HCT116 (cell line): ENCODE results near the gene STRN3. TPM values are rescaled to one million over a fixed set of nuclear protein-coding genes. Genes with fewer than 3 reads are reported as not detected.

Experiments
- ATAC-seq: fragments of 200-7000 bp; cut with Tn5 transposase; 2 replicates; pipeline ENCODE4 v1.9.1; 2020; ENCODE audit warnings: mild to moderate bottlenecking, moderate library complexity
- BruUV-seq: library from RNA; stranded (reverse); fragments of 400-500 nt; replicated peaks from 2 replicates; lab custom pipeline; 2021; lab: Mats Ljungman, UMichigan
- CTCF ChIA-PET: fragments of 300-600 bp; sonication (Branson Sonifier 250); formaldehyde crosslinking; loops from one replicate; lab custom pipeline; 2021; ENCODE audit warnings: antibody characterized with exemption; lab: Charles Lee
- POLR2A ChIA-PET: fragments of 300-600, 350-600 bp; sonication (Branson Sonifier 250); formaldehyde crosslinking; loops from one replicate; lab custom pipeline; 2021; ENCODE audit warnings: antibody characterized with exemption; lab: Charles Lee
- RAD21 ChIA-PET, 2 experiments: fragments of 300-600 bp; sonication (Branson Sonifier 250); formaldehyde crosslinking; loops; one replicate each; lab custom pipeline; 2023; ENCODE audit warnings: low total read pairs in 2 of 2; ENCODE audit not compliant: uncharacterized antibody in 2 of 2, unreplicated experiment in 2 of 2, low non-redundant PET in 1 of 2; lab: Charles Lee
- DNase-seq: peaks from one replicate; pipeline ENCODE4 v3.0.0-alpha.2; 2010; ENCODE audit warnings: low read depth, low spot score
- H2AFZ ChIP-seq: fragments of 200-600 bp; shearing (Covaris generic), sonication (generic); 2 replicates; pipeline ENCODE4 v1.6.1; 2017; ENCODE audit warnings: low read depth, mixed run types, mixed read lengths, antibody characterized with exemption, low read length; ENCODE audit not compliant: poor library complexity, severe bottlenecking
- H3K27ac ChIP-seq: 2 replicates; pipeline ENCODE4 v1.5.1; 2012; ENCODE audit warnings: low read depth, low read length
- H3K27me3 ChIP-seq: fragments of 200-600 bp; sonication (generic); 2 replicates; pipeline ENCODE4 v1.6.1; 2016; ENCODE audit warnings: mixed run types, low read length, mixed read lengths; ENCODE audit not compliant: insufficient read depth
- H3K36me3 ChIP-seq, 2 experiments: fragments of 200-500 bp in 1 of 2; fragments of 200-600 bp in 1 of 2; sonication (Bioruptor generic) in 1 of 2; sonication (generic) in 1 of 2; 2 replicates each; pipeline versions ENCODE4 v1.5.1 to v1.6.1; 2014 to 2016; ENCODE audit warnings: low read length in 2 of 2, inconsistent platforms in 1 of 2, mixed read lengths in 1 of 2, mixed run types in 1 of 2; ENCODE audit not compliant: insufficient read depth in 2 of 2, control insufficient read depth in 1 of 2
- H3K4me1 ChIP-seq, 2 experiments: fragments of 200-600 bp in 1 of 2; sonication (generic) in 1 of 2; 2 replicates each; pipeline versions ENCODE4 v1.5.1 to v1.6.1; 2012 to 2017; ENCODE audit warnings: low read length in 2 of 2, inconsistent platforms in 1 of 2, mild to moderate bottlenecking in 1 of 2, mixed read lengths in 1 of 2, mixed run types in 1 of 2, moderate library complexity in 1 of 2; ENCODE audit not compliant: insufficient read depth in 2 of 2, control insufficient read depth in 1 of 2
- H3K4me2 ChIP-seq: fragments of 200-600 bp; sonication (generic); 2 replicates; pipeline ENCODE4 v1.6.1; 2017; ENCODE audit warnings: mixed run types, low read length, mixed read lengths
- H3K4me3 ChIP-seq, 2 experiments: fragments of 200-600 bp in 1 of 2; sonication (generic) in 1 of 2; replicated peaks in 1 of 2; 2 replicates each; pipeline ENCODE4 v1.5.1; 2011 to 2016; ENCODE audit warnings: low read length in 2 of 2, control low read depth in 1 of 2, low read depth in 1 of 2, mild to moderate bottlenecking in 1 of 2, mixed read lengths in 1 of 2, mixed run types in 1 of 2
- H3K79me2 ChIP-seq: fragments of 200-600 bp; sonication (generic); 2 replicates; pipeline ENCODE4 v1.6.1; 2017; ENCODE audit warnings: mild to moderate bottlenecking, mixed run types, low read length, moderate library complexity, mixed read lengths; ENCODE audit not compliant: insufficient read depth
- H3K9ac ChIP-seq: fragments of 200-600 bp; sonication (generic); 2 replicates; pipeline ENCODE4 v1.6.1; 2016; ENCODE audit warnings: low read length, mixed read lengths
- H3K9me2 ChIP-seq: fragments of 200-600 bp; sonication (generic), shearing (Covaris generic); 2 replicates; pipeline ENCODE4 v1.6.1; 2017; ENCODE audit warnings: mixed run types, mild to moderate bottlenecking, moderate library complexity; ENCODE audit not compliant: insufficient read depth
- H3K9me3 ChIP-seq, 2 experiments: fragments of 200-500 bp in 1 of 2; fragments of 200-600 bp in 1 of 2; sonication (Bioruptor generic) in 1 of 2; sonication (generic) in 1 of 2; 2 replicates each; pipeline ENCODE4 v1.6.1; 2014 to 2017; ENCODE audit warnings: low read length in 2 of 2, mixed read lengths in 2 of 2, inconsistent platforms in 1 of 2, low read depth in 1 of 2, mild to moderate bottlenecking in 1 of 2, mixed run types in 1 of 2, moderate library complexity in 1 of 2; ENCODE audit not compliant: control insufficient read depth in 1 of 2, insufficient read depth in 1 of 2
- H4K20me1 ChIP-seq: fragments of 200-600 bp; sonication (generic), shearing (Covaris generic); 2 replicates; pipeline ENCODE4 v1.6.1; 2017; ENCODE audit warnings: mixed run types, mild to moderate bottlenecking, moderate library complexity; ENCODE audit not compliant: insufficient read depth
- CEBPB ChIP-seq: IDR thresholded peaks from 2 replicates; pipeline ENCODE4 v1.6.1; 2012; ENCODE audit warnings: low read depth
- EGR1 ChIP-seq: IDR thresholded peaks from 2 replicates; pipeline ENCODE4 v1.6.1; 2012; ENCODE audit warnings: low read depth
- ELF1 ChIP-seq: IDR thresholded peaks from 2 replicates; pipeline ENCODE4 v1.6.1; 2012; ENCODE audit warnings: low read depth, borderline replicate concordance
- EZH2 ChIP-seq: fragments of 200-600 bp; sonication (generic); IDR thresholded peaks from 2 replicates; pipeline ENCODE4 v1.6.1; 2017; ENCODE audit warnings: antibody characterized with exemption, mixed run types
- EZH2phosphoT487 ChIP-seq: fragments of 200-600 bp; IDR thresholded peaks from 2 replicates; pipeline ENCODE4 v1.6.1; 2018; ENCODE audit warnings: antibody characterized with exemption, borderline replicate concordance
- FOSL1 ChIP-seq: IDR thresholded peaks from 2 replicates; pipeline ENCODE4 v1.6.1; 2012; ENCODE audit warnings: low read depth
- JUND ChIP-seq: IDR thresholded peaks from 2 replicates; pipeline ENCODE4 v1.6.1; 2012
- POLR2A ChIP-seq: IDR thresholded peaks from 2 replicates; pipeline ENCODE4 v1.7.0; 2011; ENCODE audit warnings: borderline replicate concordance; ENCODE audit not compliant: insufficient read depth, insufficient read length; ENCODE audit errors: extremely low read depth
- SIN3A ChIP-seq: IDR thresholded peaks from 2 replicates; pipeline ENCODE4 v1.6.1; 2012; ENCODE audit warnings: low read depth
- SP1 ChIP-seq: IDR thresholded peaks from 2 replicates; pipeline ENCODE4 v1.6.1; 2012; ENCODE audit warnings: low read depth
- SRF ChIP-seq: IDR thresholded peaks from 2 replicates; pipeline ENCODE4 v1.6.1; 2012; ENCODE audit warnings: low read depth
- YY1 ChIP-seq: IDR thresholded peaks from 2 replicates; pipeline ENCODE4 v1.6.1; 2011; ENCODE audit warnings: low read length, low read depth, moderate library complexity, mild to moderate bottlenecking; ENCODE audit not compliant: insufficient replicate concordance; ENCODE audit errors: extremely low read depth
- ZFX ChIP-seq: fragments of 450-650 bp; IDR thresholded peaks from 2 replicates; pipeline ENCODE4 v1.6.1; 2017
- intact Hi-C: fragments of 100-400 bp; cut with micrococcal nuclease; formaldehyde crosslinking; loops from 2 replicates; pipeline ENCODE4 v1.10.0; 2022
- total RNA-seq: library from RNA; stranded (reverse); gene quantifications from one replicate; pipeline ENCODE4 v1.2.1, GENCODE V29; 2021; ENCODE audit not compliant: unreplicated experiment
- TF ChIP-seq, protein P1 (sequence below): IDR thresholded peaks from 2 replicates; pipeline ENCODE4 v1.6.1; 2011; ENCODE audit warnings: mild to moderate bottlenecking, low read length, moderate library complexity; ENCODE audit not compliant: insufficient replicate concordance; ENCODE audit errors: extremely low read depth
- TF ChIP-seq, protein P2 (sequence below): IDR thresholded peaks from 2 replicates; pipeline ENCODE4 v1.6.1; 2012; ENCODE audit warnings: low read depth

The STRN3 gene
- total RNA-seq, 1 experiment from 2014 or later = 43.4 TPM

DNA sequence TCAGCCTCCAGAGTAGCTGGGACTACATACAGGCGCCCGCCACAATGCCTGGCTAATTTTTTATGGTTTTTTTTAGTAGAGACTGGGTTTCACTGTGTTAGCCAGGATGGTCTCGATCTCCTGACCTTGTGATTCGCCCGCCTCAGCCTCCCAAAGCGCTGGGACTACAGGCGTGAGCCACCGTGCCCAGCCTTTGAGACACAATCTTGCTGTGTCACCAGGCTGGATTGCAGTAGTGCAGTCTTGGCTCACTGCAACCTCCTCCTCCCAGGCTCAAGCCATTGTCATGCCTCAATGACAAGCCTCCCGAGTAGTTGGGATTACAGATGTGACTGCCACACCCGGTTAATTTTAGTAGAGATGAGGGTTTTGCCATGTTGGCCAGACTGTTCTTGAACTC lies 21.3 kb upstream of the STRN3 start (continued):
- TF ChIP-seq, protein P1, sequence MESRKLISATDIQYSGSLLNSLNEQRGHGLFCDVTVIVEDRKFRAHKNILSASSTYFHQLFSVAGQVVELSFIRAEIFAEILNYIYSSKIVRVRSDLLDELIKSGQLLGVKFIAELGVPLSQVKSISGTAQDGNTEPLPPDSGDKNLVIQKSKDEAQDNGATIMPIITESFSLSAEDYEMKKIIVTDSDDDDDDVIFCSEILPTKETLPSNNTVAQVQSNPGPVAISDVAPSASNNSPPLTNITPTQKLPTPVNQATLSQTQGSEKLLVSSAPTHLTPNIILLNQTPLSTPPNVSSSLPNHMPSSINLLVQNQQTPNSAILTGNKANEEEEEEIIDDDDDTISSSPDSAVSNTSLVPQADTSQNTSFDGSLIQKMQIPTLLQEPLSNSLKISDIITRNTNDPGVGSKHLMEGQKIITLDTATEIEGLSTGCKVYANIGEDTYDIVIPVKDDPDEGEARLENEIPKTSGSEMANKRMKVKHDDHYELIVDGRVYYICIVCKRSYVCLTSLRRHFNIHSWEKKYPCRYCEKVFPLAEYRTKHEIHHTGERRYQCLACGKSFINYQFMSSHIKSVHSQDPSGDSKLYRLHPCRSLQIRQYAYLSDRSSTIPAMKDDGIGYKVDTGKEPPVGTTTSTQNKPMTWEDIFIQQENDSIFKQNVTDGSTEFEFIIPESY = no peak
- TF ChIP-seq EZH2 = no peak
- TF ChIP-seq SRF = no peak
- no peak for TF ChIP-seq EGR1
- TF ChIP-seq, all 23 proteins: peak for 0

DNA sequence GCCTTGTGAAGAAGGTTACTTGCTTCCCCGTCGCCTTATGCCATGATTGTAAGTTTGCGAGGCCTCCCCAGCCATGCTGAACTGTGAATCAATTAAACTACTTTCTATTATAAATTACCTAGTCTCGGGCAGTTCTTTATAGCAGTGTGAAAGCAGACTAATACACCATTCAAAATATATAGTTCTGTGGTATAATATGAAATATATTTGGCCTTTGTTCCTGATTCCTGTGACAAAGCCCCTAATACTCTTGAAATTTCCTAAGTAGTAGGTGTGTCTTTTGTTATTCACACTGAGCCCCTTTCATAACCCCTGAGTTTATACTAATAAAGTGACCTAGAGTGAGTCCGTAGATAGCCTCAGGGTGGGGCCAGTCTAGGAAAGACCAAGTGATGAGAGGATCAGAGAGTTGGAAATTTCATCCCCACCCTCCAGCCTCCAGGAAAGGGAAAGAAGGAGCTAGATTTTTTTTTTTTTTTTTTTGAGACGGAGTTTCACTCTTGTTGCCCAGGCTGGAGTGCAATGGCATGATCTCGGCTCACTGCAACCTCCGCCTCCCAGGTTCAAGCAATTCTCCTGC lies 19.4 kb upstream of the STRN3 start:
- intact Hi-C loops = no loop called here

More for the DNA sequence above, 19.4 kb upstream of the STRN3 start:
- RAD21 ChIA-PET = no interaction called here
- no TSS peak for BruUV-seq
- Histone ChIP-seq H3K79me2 (no peaks in the 10 kb centered on the region), H3K36me3 (no peaks in the 10 kb centered on the region)
- TF ChIP-seq SIN3A (no peak), ZFX (no peak), YY1 (no peak), EZH2phosphoT487 (no peak), CEBPB (no peak), JUND (no peak), SRF (no peak), FOSL1 (no peak), ELF1 (no peak), SP1 (no peak), POLR2A (no peak)
- TF ChIP-seq, protein P1 = no peak
- TF ChIP-seq, protein P2, sequence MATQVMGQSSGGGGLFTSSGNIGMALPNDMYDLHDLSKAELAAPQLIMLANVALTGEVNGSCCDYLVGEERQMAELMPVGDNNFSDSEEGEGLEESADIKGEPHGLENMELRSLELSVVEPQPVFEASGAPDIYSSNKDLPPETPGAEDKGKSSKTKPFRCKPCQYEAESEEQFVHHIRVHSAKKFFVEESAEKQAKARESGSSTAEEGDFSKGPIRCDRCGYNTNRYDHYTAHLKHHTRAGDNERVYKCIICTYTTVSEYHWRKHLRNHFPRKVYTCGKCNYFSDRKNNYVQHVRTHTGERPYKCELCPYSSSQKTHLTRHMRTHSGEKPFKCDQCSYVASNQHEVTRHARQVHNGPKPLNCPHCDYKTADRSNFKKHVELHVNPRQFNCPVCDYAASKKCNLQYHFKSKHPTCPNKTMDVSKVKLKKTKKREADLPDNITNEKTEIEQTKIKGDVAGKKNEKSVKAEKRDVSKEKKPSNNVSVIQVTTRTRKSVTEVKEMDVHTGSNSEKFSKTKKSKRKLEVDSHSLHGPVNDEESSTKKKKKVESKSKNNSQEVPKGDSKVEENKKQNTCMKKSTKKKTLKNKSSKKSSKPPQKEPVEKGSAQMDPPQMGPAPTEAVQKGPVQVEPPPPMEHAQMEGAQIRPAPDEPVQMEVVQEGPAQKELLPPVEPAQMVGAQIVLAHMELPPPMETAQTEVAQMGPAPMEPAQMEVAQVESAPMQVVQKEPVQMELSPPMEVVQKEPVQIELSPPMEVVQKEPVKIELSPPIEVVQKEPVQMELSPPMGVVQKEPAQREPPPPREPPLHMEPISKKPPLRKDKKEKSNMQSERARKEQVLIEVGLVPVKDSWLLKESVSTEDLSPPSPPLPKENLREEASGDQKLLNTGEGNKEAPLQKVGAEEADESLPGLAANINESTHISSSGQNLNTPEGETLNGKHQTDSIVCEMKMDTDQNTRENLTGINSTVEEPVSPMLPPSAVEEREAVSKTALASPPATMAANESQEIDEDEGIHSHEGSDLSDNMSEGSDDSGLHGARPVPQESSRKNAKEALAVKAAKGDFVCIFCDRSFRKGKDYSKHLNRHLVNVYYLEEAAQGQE = no peak
- TF ChIP-seq, all 23 proteins: peak for 0
- Histone ChIP-seq H3K4me1 (peaks cover 28 to 38% of the 10 kb centered on the region in 2 experiments), H3K27ac (no peak overlapping the region), H3K9ac (no peak overlapping the region), H2AFZ (no peak overlapping the region), H3K9me3 (no peaks in the 10 kb centered on the region), H4K20me1 (no peaks in the 10 kb centered on the region), H3K4me2 (no peak overlapping the region), H3K27me3 (no peaks in the 10 kb centered on the region), H3K4me3 (no peak overlapping the region), H3K9me2 (no peaks in the 10 kb centered on the region)
- ChIA-PET POLR2A (no interaction called here), CTCF (no interaction called here)
- no peak for ATAC-seq
- no peak for DNase-seq
